Mesenteric fat pad (tissue), 1 donor: ENCODE results near the gene IFT52. TPM values are rescaled to one million over a fixed set of nuclear protein-coding genes. Genes with fewer than 3 reads are reported as not detected.

Experiments used
- DNase-seq: peaks from one replicate; pipeline ENCODE4 v3.0.0-alpha.2; 2020; ENCODE audit warnings: low spot score
- total RNA-seq: library from RNA; stranded (reverse); fragmentation: NEBNext Ultra II Directional; extraction: Animal tissue kit (Norgen Biotek cat#: 25700); gene quantifications from one replicate; pipeline ENCODE4 v1.2.1, GENCODE V29; 2021
- donor health status: DM: yes; HTN: yes; CAD: no.

The IFT52 gene
- total RNA-seq, 1 donor from 2014 or later = 25.9 TPM

DNA sequence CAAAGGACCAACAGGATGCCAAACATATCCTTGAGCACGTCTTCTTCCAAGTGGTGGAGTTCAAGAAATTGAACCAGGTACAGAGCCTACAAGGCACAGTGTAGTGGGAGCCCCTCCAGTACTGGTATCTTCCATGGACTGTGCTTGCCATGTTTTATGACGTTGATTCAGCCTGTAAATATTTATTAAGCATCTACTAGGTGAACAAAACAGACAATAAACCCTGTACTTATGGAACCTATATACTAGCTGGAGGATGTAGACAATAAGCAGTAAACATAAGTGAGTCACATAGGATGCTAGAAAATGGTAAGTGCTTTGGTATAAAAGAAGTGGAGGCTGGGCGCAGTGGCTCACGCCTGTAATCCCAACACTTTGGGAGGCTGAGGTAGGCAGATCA is 51.8 kb downstream of the IFT52 start:
- DNase-seq = no peak

DNA sequence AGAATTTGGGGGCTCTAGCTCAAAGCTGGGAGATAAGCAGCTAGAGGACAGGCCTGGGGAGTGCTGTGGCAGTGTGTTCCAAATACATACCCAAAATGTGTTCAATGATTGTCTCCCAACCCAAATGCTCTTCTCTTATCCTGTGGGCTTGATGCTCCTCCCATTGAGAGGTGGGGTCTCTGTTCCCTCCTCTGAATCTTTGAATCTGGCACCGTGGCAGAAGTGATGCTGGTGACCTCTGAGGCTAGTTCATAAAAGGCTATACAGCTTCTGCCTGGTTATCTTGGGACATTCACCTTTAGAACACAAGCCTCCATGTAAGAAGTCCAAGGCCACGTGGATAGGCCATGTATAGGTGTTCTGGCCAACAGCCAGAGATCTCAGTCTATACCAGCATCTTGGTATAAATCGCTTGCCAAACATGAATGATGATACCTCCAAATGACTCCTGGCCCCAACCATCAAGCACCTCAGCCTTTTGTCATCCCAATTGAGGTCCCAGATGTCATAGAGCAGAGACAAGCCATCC is 60.3 kb downstream of the IFT52 start:
- DNase-seq = peak; percentile 69

DNA sequence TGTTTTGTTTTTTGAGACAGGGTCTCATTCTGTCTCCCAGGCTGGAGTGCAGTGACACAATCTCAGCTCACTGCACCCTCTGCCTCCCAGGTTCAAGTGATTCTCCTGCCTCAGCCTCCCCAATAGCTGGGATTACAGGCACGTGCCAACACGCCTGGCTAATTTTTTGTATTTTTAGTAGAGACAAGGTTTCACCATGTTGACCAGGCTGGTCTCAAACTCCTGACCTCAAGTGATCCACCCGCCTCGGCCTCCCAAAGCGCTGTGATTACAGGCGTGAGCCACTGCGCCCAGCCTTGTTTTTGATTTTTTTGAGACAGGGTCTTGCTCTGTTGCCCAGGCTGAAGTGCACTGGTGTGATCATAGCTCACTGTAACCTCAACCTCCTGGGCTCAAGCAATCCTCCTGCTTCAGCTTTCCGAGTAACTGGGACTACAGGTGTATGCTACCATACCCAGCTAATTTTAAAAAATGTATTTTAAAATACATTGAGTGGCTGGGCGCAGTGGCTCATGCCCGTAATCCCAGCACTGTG is 61.0 kb downstream of the IFT52 start:
- DNase-seq = peak; percentile 16

DNA sequence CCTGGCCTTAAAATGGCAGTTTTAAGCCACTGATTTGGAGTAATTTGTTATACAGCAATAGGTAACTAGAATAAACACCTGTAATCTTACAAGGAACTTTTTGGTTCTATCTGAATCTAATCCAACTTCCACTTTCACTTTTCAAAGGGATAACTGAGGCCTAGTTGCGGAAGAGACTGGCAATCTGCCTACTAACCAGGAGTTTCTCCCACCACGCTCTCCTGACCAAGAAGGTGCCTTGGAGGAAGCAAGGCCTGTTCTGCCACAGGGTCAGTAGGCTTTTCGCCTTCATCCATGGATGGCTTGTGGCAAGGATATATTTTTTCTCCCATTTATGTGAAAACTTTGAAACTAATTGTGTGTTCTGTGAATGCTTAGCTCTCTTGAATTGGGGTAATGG is 63.2 kb downstream of the IFT52 start:
- DNase-seq = peak; percentile 51

DNA sequence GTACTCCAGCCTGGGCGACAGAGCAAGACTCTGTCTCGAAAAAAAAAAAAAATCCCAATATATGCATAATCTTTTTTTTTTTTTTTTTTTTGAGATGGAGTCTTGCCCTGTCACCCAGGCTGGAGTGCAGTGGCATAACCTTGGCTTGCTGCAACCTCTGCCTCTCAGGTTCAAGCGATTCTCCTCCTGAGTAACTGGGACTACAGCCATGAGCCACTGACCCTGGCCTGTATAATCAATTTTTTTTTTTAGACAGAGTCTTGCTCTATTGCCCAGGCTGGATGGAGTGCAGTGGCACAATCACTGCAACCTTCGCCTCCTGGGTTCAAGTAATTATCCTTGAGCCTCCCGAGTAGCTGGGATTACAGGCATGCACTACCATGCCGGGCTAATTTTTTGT is 64.4 kb downstream of the IFT52 start:
- peak; percentile 1 for DNase-seq

DNA sequence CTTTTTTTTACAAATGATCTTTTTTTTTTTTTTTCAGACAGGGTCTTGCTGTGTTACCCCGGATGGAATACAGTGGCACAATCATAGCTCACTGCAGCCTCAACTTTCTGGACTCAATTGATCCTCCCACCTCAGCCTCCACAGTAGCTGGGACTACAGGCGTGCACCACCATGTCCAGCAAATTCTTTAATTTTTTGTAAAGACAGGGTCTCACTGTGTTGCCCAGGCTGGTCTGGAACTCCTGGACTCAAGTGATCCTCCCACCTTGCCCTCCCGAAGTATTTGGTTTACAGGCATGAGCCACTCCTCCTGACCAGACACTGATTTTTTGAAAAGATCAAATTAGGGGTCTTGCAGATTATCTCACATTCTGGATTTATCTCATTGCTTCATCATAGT is 65.2 kb downstream of the IFT52 start:
- DNase-seq = peak; percentile 41

GRCh38 chr20:43658069-43658722 is 67.5 kb downstream of the IFT52 start:
- no peak for DNase-seq

- no peak for DNase-seq
Observed at GRCh38 chr20:43658723-43659419, 68.1 kb downstream of the IFT52 start.

DNA sequence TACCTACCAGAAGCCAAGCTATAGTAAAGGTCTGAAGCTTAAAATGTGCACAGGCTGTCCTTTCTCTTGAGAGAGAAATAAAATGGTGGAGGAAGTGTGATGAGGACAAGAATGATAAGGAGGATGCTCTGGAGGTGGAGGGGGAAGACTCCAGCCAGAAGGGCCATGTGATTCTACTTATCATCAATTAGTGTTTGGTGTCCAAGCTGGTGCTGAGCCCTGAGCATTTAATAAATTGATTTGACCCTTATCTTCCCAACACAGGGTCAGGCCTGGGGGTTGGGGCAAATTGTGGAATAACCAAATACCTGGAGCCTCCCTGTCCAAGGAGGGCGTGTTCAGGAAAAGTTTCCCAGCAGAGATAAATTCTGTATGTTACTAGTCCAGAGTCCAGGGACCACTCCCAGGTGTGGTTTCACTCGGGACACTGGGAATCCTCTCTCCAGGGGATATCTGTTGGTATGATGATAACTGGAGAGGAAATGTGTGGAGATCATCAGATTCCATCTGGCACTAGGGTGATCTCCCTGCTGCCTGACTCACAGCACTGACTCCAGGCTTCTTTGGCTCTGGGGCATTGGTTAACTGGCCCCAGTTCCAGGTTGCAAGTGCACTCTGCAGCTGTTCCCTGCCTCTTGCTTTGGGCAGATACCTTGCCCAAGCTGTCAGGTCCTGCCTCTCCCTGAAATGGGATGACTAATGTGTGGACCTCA is 72.4 kb downstream of the IFT52 start:
- DNase-seq = no peak

DNA sequence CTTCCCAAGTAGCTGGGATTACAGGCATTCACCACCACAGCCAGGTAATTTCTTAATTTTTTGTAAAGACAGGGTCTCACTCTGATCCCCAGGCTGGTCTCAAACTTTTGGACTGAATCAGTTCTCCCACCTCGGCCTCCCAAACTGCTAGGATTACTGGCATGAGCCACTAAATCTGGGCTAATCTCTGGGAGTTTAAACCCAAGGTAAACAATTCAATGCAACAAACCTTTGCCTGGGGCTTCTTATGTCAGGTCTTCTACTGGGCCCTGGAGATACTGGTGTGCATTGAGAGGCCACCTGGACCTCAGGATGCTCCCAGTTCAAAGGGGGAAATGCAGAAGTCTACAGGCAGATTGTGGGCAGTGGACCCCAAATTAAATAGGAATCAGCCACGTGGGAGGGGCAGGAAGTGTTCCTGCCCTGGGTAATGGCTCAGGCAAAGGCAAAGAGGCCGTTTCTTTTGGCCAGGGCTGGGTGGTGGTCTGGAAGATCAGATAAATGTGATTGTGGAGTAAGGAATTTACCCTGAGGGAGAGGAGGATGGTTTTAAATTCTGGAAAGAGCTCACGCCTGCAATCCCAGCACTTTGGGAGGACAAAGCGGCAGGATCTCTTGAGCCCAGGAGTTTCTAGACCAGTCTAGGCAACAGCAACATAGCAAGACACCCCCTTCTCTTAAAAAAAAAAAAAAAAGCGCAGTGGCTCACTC is 74.9 kb downstream of the IFT52 start:
- DNase-seq = no peak

DNA sequence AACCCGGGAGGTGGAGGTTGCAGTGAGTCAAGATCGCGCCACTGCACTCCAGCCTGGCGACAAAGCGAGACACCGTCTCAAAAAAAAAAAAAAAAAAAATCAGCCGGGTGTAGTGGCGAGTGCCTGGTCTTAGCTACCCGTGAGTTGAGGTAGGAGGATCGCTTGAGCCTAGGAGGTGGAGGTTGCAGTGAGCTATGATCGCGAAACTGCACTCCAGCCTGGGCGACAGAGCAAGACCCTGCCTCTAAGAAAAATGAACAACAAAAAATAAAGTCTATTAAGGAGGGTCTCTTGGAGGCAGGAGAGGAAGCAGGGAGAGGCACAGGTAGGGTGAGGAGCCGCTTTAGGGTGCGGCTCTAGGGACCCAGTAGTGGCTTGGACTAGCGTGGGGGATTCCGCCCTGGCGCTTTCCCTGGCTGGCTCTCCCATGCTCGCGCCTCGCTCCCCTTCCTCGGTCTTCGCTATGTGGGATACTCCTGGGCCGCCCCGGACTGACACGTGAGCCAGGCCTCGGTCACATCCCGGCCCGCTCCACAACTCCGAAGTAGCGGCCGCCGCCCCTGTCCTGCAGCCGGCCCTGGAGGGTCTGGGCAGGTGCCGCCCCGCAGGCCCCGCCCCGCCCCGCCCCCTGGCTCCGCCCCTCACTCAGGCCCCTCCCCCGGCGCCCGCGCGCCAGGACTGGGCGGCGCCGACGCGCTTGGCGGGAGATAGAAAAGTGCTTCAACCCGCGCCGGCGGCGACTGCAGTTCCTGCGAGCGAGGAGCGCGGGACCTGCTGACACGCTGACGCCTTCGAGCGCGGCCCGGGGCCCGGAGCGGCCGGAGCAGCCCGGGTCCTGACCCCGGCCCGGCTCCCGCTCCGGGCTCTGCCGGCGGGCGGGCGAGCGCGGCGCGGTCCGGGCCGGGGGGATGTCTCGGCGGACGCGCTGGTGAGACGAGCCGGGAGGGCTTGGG is 75.9 kb downstream of the IFT52 start, which contains the start of gene MYBL2:
MYBL2 (plus strand) TSS at position 739 of the 953 bp plus-strand sequence; CDS start at position 909, 170 bp downstream.
- DNase-seq = no peak

- no peak for DNase-seq
Observed at GRCh38 chr20:43667341-43668132, 76.8 kb downstream of the IFT52 start.

DNA sequence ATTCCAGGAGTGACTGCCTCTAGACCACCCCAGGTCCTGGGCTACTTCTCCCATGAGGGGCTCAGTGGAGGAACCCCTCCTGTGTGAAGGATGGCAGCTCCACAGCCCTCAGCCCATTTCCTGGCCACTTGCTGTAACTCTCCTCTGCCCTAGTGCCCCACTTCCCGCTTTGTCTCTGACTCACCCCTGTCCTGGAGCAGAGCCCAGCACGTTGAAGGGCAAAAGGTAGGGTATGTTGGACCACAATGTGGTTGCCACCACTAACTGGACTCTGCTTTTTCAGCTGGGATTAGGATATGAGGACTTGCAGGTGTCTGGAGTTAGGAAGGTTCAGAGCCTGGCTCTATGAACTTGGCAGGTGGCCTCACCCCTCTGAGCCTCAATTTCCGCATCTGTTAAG is 78.6 kb downstream of the IFT52 start:
- DNase-seq = no peak

- DNase-seq = no peak
Observed at GRCh38 chr20:43670423-43670822, 79.7 kb downstream of the IFT52 start.

- no peak for DNase-seq
Observed at GRCh38 chr20:43676368-43676767, 85.6 kb downstream of the IFT52 start.

DNA sequence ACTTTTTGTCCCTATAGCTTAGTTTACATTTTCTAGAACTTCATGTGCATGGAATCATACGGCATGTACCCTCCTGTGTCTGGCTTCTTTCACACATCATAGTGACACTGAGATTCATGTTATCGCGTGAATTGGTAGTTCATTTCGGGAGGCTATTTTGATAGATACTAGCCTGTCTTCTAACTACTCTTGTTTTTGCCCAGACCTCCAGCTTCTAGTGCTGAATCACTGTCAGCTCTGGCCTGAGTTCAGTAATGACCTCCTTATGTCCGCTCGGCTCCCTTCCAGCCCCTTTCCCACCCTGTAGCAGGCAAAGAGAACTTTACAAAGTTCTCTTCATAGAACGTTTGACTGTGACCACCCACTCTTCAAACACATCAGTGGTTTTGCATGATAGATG is 90.2 kb downstream of the IFT52 start:
- no peak for DNase-seq

DNA sequence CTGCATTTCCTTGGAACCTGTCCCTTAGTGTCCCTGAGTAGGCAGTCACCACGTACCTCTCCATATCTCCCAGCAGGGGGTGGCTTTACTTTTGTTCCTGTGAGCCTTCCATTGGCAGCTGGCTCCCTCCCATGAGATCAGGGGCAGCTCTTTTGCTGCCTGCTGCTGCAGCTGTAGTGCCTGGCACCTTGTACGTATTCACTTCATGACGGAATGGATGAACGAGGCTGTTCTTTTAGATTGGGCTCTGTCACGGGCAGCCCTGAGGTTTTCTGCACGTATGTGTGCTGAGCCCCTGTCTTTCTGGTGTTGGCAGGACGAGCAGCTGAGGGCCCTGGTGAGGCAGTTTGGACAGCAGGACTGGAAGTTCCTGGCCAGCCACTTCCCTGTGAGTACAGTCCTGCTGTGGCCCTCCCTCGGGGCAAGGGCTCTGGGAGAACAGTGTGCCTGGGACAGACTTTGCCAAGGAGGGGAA is 90.8 kb downstream of the IFT52 start:
- no peak for DNase-seq

DNA sequence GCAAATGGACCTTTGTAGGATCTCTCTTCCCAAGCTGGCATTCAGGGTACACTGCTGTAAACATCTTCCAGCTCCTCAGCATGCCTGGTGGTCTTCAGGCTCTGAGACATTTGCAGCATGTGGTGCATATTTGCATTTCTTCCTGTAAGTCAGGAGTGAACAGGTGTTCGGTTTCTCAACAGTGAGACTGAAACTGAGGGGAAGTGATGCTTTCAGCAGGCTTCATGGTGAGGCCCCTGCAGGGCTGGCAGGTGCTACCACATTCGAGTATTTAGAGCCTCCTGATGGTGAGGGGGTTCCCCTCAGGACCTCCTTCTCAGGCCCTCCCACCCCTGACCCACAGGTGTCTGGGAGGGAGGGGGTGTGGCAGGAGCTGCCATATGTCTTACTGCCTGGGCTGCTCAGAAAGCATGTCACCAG is 91.3 kb downstream of the IFT52 start:
- DNase-seq = no peak

- DNase-seq = no peak
Observed at GRCh38 chr20:43682446-43682845, 91.7 kb downstream of the IFT52 start.
